Dermis blood vessel endothelial cell (primary cell): Measurements from ENCODE around the gene THSD4. TPM values are rescaled to one million over a fixed set of nuclear protein-coding genes. Genes with fewer than 3 reads are reported as not detected.

ENCODE experiments used
- DNase-seq: peaks from one replicate; pipeline ENCODE4 v3.0.0; 2010
- total RNA-seq: library from RNA; depleted of rRNA; stranded (reverse); fragments of >200 nt; gene quantifications from 2 replicates; pipeline ENCODE4 v1.2.3, GENCODE V29; 2014

The THSD4 gene
- total RNA-seq, 1 donor from 2014 or later, result 34.2 TPM

GRCh38 chr15:71271327-71271726, 156.1 kb downstream of the THSD4 start:
- no peak for DNase-seq

DNA sequence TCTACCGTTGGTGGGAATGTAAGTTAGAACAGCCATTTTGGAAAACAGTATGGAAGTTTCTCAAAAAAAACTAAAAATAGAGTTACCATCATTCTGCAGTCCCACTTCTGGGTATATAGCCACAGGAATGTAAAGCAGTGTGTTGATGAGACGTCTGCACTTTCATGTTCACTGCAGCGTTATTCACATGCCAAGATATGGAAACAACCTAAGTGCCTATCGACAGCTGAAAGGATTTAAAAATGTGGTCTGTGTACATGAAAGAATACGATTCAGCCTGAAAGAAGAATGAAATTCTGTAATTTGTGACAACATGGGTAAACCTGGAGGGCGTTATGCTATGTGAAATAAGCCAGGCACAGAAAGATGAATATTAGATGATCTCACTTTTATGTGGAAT, 157.7 kb downstream of the THSD4 start:
- DNase-seq, result no peak

DNA sequence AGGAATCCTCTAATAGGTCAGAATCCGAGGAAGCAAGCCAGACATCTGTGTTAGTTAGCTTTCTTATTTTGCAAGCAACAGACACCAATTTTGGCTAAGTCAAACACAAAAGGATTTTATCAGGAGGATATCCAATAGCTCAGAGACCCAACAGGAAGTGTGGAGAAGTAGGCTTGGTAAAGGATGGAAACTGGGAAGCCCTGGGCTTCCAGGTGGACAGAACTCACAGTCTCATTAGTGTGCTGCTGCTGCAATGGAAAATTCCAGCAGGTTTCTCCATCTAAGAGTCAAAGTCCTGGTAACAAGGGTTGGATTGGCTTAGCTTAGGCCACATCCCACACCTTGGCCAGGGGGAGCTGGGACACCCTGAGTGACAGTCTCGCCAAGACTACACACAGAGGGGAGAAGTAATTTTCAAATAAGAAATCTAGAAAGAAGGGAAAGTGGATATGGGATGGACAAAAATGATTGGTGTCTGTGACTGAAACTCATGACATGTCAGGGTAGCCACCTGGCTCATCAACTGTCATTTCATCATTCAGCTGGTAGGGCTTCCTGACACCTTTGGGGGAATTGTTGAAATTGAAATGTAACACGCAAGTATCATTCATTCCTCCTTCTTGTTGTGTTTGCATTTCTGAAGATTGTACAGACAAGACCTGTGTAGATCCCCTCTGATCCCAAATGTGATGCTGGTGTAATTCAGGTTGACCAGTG, 158.6 kb downstream of the THSD4 start:
- DNase-seq, result peak; percentile 25

DNA sequence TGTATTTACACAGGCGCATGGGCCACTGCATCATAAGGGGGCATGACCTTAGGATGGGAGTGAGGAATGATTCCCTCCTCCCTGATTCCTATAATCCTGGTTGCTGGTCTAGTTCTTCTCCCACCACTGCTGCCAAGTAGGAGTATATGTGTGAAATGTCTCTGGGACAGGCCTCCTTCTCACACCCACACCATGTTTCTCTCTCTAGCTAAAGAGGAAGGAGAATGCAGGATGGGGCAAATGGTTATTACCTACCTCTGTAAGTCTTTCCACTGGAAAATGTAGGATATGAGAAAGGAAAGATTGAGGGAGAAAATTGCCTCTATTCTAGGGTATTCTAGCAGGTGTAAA, 159.2 kb downstream of the THSD4 start:
- DNase-seq, result no peak

GRCh38 chr15:71275098-71275497, 159.8 kb downstream of the THSD4 start:
- peak; percentile 71 for DNase-seq

DNA sequence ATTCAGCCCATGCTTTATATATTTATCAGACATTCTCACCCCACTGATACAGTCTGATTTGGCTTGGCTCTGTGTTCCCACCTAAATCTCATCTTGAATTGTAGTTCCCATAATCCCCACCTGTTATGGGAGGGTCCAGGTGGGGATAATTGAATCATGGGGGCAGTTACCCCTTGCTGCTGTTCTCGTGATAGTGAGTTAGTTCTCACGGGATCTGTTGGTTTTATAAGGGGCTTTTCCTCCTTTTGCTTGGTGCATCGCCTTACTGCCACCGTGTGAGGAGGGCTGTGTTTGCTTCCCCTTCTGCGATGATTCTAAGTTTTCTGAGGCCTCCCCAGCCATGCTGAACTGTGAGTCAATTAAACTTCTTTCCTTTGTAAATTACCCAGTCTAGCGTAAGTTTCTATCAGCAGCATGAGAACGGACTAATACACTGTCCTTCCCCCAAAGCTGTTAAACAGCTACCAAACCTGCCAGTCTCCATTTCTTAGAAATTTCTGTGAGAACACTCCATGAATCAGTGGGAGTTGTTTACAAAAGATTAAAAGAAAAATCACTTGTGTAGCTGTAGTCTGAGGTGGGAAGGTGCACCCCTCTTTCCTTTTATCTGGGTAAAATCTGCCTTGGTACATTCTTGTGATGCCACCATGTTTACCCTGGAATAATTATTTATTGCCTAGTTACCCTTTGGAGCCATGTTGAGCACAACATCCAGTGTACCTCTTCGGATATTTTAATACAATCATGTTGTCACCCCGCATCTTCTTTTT, 160.5 kb downstream of the THSD4 start:
- DNase-seq, result no peak

GRCh38 chr15:71276336-71276665, 161.0 kb downstream of the THSD4 start:
- DNase-seq, result no peak

DNA sequence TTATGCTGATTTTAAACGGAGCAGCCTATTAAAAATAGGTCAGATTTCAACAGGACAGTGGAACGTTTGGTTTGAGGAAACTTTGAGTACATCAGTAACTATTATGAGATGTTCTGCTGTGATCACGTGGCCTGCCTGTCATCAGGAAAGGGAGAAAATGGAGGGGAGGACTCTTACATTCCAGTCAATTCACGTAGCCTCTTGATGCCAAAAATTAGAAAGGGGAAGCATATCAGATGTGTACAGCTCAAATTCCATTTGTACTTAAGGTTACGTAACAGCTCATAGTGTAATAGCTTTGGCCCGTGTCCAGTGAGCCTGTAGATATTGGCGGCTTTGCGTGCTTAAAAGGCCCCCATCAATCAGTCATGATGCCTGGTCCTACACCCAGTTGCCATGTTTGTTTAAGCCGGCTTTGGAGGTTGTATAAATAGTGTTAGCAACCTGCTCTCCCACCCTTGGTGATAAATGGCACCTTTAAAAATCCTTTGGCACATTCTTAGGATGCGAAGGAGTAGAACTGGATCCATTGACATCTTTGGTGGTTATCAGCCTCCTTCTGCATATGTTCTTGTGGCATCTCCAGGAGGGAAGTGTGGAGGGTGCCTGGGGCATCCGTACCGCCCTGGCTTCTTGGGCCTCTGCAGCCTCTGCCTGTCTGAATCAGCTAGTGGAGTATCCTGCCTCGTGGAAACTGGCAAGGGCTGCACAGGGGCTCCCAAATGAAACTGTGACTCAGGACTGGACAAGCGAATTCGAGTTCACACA, 163.9 kb downstream of the THSD4 start:
- peak; percentile 93 for DNase-seq

GRCh38 chr15:71279757-71280141, 164.5 kb downstream of the THSD4 start:
- no peak for DNase-seq

DNA sequence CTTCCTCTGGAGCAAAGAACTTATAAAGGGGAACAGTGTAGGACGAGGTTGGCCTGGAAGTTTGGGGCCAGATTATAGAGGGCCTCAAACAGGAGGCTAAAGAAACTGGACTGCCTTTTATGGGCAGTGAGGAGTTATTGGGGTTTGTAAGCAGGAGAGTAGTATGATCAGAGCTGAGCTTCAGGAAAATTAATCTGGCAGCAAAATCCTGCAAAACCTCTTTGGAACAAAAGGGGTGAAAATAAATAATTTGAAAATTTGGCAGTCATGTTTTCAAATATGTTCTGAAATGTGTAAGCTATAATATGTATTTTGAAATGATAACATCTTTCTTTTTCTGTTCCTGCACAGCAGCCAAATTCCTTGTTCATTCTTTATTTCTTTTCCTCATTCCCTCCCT, 164.9 kb downstream of the THSD4 start:
- DNase-seq, result no peak

- no peak for DNase-seq
These were observed 166.0 kb downstream of the THSD4 start for GRCh38 chr15:71281256-71281655.

DNA sequence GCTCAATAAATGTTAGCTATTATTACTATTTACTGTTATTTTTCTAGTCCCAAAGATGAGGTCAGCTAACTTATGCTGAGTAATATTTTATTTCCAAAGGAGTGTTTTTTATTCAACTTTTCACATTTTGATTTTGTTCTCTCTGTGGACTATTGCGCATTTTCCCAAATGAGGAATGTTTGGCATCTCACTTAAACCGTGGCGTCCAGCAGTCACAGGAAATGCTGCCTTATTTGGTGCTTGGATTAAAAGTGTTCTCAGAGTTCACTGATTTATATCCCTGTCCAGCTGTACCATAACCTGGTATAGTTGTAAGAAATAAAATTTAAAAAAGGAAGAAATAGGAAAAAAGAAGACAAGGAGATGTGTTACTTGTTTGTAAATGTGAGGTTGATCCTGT, 166.8 kb downstream of the THSD4 start:
- DNase-seq, result peak; percentile 58

- DNase-seq, result peak; percentile 46
These were observed 173.2 kb downstream of the THSD4 start for GRCh38 chr15:71288348-71288955.

GRCh38 chr15:71290002-71290401, 174.7 kb downstream of the THSD4 start:
- DNase-seq, result no peak

GRCh38 chr15:71290881-71291635, 175.8 kb downstream of the THSD4 start:
- peak; percentile 43 for DNase-seq

GRCh38 chr15:71291723-71292122, 176.5 kb downstream of the THSD4 start:
- DNase-seq, result no peak

DNA sequence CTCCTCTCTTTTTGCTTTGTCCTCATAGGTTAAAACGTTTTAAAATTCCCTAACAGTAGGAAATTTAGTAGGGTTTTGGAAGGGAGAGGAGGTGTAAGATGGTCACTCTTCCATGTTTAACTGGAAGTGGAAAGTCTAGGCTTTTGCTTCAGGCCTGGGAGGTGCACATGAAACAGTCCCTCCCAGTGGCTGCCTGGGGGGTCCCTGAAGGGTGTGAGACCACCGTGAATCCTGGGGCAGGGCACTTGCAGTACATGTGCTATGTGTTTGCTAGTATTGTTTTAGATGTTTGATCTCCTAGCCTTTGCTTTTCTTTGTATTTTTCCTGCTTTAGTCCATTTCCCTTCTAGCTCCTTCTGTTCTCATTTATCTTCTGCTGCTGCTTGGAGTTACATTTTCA, 178.5 kb downstream of the THSD4 start:
- DNase-seq, result no peak

- DNase-seq, result no peak
These were observed 179.1 kb downstream of the THSD4 start for GRCh38 chr15:71294251-71294910.

DNA sequence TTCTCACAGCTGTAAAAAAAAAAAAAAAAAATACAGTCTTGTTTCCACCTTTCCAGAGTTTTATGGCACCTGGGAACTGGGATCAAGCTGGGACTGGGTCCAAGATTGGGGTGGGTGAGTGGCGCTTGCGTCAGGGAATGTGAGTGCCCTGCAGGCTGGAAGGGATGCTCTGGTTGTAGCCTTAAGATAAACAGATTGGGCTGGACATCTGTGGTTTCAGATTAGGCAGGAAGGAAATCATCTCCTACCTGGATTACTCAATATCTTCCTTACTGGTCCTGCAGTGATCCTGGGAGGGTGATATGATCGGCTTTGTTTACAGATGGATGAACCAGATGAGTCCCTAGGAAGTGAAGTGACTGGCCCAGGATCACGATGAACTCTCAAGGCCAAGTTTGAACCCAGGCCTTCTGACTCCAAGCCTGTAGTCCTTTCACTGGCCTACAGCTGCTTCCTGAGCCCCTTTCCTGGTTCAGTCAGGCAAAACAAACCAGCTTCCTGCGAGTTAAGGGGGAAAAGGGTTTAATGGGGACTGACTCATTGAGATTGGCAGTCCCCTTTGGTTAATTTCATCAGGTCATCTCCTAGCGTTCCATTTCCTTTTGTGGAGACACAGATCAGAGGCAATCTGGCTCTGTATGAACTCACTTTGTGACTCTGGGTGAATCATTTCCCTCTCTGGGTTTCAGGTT, 179.8 kb downstream of the THSD4 start:
- DNase-seq, result peak; percentile 99

DNA sequence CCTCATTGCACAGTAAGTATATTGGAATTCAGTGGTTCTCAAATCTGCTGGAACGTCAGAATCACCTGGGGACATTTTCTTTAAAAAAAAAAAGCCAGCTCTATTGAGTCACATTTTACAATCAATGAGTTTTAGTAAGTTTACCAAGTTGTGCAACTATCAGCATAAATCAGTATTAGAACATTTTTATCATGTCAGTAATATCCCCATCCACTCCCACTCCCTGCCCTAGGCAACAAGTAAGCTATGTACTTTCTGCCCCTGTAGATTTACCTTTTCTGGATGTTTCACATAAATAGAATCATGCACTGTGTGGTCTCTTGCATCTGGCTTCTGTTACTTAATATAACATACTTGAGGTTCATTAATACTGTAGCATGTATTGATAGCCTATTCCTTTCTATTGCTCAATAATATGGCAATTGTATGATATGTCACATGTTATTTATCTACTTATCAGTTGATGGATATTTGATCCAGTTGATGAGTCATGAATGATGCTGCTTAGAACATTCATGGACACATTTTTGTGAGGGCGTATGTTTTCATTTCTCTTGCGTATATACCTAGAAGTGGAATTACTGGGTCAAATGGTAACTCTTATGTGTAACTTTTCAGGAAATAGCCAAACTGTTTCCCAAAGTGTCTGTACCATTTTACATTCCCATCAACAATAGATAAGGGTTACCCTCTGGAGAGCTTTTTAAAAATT, 180.5 kb downstream of the THSD4 start:
- peak; percentile 80 for DNase-seq

DNA sequence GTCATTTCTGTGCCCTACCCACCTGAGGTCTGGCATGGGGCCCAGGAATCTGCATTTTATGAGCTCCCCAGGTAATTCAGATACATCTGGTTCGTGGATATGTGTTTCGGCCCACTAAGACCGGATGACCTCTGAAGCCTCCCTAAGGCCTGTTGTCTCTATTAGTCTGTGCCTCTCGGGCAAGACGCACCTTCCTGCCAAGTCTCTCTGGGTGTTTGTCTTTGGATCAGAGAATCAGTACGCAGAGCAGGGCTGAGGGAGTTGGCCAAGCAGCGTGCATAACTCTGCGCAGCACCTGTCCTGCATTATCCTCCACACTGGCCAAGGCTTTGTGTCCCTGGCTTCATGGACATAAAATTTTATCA, 181.0 kb downstream of the THSD4 start:
- DNase-seq, result no peak
